ENCODE data around the gene MTOR.
"Not testable (repeated sequence)": the region's sequence is repeated elsewhere in the genome, so short reads cannot be mapped to it uniquely, and the experiment has no call there.

The MTOR gene

DNA sequence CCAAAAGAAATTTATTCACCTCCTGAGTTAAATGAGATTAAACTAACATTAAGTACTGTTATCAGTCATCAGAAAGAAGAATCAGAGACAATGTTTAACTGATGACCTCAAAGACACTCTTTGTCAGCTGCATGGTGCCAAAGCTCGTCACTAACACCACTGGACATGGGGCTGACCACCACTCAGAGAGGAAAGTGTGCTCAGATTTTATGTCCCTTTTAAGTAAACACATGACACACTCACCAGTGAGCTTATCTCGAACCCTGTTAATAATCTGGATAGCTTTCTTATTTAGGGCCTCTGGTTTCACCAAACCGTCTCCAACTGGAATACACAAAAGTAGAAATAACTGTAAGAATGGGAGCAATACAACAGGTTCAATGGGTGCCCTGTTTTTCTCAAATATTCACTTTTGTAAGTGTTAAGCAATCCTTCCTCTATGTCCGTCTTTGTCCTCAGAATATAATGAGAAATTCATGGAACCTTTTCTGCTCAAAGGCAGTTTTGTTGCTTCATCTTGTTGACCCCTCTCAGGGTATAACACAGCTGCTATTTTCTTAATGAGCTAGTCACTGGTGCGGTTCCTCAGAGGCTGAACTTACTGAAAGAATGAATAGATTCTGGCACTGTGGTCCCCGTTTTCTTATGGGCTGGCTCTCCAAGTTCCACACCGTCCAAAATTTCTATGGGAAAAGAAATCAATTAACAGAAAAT, 153.1 kb downstream of the MTOR start:
- no peak for DNase-seq (ENCODE audit: low read depth, low spot score)

DNA sequence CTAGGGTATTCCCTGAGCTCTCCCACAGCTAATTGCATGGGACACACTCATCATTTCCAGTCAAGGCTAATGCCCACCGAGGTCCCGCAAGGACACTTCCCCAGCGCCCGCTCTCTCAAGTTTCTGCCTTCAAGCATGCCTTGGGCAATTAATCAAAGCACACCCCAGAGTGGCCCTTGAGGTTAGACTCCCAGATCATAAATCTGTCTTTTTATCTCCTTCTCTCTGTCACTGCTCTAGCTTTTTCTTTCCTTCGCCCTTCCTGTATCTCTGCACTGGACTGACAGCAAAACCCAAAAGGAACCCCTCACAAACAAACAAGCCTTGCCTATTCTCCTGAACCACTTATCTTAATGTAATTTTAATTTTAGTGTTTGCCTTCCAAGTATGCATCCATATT, 154.8 kb downstream of the MTOR start:
- DNase-seq (ENCODE audit: low read depth, low spot score): no peak

DNA sequence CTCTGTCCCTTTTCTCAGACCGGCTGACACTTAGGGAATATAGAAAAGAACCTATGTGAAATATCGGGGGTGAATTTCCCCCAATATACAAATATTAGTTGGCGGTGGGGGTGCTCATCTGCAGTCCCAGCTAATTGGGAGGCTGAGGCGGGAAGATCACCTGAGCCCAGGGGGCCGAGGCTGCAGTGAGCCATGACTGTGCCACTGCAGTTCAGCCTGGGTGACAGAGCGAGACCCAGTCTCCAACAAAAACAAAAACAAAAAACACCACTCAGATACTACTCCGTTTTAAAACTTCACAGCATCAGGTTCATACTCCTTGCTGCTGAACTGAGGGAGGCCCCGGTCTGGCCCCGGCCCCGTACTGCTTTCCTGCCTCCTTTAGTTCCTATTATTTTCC, 156.8 kb downstream of the MTOR start:
- DNase-seq (ENCODE audit: low read depth, low spot score): no peak

DNA sequence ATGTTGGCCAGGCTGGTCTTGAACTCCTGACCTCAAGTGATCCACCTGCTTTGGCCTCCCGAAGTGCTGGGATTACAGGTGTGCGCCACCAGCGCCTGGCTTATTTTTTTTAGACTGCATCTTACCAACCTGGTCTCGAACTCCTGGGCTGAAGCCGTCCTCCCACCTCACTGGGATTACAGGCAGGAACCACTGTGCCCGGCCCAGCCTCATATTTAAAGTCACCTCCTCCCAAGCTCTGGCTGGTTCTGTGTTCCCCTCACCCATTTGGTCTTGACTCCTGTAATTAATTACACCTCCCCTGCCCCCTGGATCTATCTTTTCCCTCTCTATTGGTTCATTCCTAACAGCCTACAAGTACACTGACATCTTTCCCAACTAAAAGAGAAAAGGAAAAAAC, 161.0 kb downstream of the MTOR start:
- no peak for DNase-seq (ENCODE audit: low read depth, low spot score)

DNA sequence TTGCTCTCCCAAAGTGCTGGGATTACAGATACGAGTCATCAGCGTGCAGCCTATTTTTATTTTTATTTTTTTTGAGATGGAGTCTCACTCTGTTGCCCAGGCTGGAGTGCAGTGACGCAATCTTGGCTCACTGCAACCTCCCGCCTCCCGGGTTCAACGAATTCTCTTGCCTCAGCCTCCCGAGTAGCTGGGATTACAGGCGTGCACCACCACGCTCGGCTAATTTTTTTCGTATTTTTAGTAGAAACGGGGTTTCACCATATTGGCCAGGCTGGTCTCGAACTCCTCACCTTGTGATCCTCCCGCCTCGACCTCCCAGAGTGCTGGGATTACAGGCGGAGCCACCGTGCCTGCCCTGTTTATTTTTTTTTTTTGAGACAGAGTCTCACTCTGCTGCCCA, 161.5 kb downstream of the MTOR start:
- not testable (repeated sequence) for DNase-seq (ENCODE audit: low read depth, low spot score)

DNA sequence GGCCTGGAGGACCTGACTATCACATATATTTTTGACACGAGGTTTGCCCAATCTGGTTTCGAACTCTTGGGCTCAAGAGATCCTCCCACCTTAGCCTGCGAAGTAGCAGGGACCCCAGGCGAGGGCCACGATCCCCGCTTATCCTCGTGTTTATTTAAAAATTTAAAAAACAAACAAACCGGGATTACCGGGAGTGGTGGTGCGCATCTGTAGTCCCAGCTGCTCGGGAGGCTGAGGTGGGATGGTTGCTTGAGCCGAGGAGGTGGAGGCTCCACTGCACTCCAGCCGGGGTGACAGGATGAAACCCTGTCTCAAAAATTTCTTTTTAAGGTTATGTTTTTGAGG, 162.2 kb downstream of the MTOR start:
- no peak for DNase-seq (ENCODE audit: low read depth, low spot score)

GRCh38 chr1:11099310-11100148, 162.8 kb downstream of the MTOR start, which contains the start of gene EXOSC10:
Gene EXOSC10 (minus strand): TSS chr1:11099869. CDS start chr1:11099831, 38 bp downstream.
- peak; percentile 94 for DNase-seq (ENCODE audit: low read depth, low spot score)

DNA sequence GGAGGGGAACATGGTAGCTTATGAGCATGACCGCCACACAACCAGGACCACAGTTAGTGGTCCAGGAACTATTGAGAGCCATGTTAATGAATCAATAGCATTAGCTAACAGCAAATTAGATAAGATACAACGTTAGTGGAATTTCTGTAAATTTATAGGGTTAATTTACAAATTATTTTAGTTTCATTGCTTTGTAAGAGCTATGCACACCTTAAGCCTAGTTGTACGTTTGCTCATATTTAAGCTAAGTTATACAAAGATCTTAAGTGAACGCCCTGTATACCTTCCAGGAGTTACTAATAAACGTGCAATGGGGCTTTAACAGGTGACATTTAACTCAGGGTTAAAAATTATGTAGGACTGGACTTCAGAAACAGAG, 163.4 kb downstream of the MTOR start:
- no peak for DNase-seq (ENCODE audit: low read depth, low spot score)

DNA sequence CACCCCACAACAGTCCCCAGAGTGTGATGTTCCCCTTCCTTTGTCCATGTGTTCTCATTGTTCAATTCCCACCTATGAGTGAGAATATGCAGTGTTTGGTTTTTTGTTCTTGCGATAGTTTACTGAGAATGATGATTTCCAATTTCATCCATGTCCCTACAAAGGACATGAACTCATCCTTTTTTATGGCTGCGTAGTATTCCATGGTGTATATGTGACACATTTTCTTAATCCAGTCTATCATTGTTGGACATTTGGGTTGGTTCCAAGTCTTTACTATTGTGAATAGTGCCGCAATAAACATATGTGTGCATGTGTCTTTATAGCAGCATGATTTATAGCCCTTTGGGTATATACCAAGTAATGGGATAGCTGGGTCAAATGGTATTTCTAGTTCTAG, 178.6 kb downstream of the MTOR start:
- not testable (repeated sequence) for DNase-seq (ENCODE audit: low read depth, low spot score)

GRCh38 chr1:11080931-11081330, 181.4 kb downstream of the MTOR start:
- DNase-seq (ENCODE audit: low read depth, low spot score): no peak

DNA sequence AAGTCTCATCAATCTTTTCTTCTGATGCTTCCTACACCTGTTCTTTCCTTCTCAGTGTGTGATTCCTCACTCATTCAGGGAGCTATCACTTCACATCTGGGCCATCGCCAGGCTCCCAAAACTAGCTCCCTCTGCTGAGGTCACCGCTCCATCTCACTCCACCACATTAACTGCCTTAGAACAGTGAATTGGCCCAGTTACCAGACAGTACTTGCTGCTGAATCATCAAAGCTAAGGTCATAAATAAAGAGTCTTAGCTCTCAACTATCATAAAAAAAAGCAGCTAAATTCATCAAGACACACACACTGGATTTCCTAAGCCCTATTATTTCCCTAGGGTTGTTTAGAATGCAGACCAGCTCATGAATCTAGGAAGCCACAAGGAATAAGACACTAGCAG, 183.7 kb downstream of the MTOR start:
- no peak for DNase-seq (ENCODE audit: low read depth, low spot score)

DNA sequence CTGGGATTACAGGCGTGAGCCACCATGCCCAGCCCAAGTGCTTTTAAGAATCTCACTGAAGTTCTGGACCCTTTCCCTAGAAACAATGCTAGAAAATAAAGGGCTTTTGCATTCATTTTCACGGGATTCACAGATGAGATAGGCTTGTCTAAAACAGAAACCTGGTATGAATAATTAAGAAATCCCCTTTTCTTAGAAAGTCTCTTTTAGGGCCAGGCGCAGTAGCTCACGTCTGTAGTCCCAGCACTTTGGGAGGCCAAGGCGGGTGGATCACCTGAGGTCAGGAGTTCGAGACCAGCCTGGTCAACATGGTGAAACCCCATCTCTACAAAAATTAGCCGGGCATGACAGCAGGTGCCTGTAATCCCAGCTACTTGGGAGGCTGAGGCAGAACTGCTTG, 189.0 kb downstream of the MTOR start:
- not testable (repeated sequence) for DNase-seq (ENCODE audit: low read depth, low spot score)

DNA sequence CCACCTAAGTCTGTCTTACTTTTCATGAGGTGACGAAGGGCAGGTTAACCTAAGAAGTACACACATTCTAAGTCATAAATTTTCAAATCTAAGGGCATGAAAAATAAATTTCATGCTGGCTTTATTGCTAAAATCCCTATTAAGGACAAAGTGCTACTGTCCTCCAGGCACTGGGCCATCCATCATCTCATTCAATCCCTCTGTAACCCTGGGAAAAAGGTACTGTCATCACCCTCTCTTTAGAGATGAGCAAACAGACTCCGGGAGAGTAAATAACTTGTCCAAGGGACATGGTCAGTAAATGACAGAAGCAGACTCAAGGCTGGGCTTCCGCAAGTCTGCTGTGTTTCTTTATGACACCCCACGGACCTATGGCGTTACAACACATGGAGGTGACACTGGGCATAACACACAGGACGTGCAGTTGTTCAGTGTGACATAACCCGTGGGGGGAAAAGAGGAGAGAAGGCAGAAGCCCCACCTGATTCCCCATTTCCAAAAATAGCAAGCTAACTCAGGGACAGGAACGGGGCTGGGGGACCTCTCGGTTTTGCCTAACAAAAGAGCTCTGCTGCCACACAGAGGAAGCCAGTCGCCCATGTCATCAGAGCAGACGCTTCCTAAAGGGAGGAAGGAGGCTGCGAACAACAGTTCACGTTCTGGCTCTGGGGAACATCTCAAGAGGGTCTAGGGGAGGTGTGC, 190.0 kb downstream of the MTOR start:
- no peak for DNase-seq (ENCODE audit: low read depth, low spot score)

- no peak for DNase-seq (ENCODE audit: low read depth, low spot score)
These were observed 190.7 kb downstream of the MTOR start for GRCh38 chr1:11071463-11072215.

- no peak for DNase-seq (ENCODE audit: low read depth, low spot score)
These were observed 191.5 kb downstream of the MTOR start for GRCh38 chr1:11070876-11071275.

- DNase-seq (ENCODE audit: low read depth, low spot score): no peak
These were observed 193.5 kb downstream of the MTOR start for GRCh38 chr1:11068600-11069473.

- DNase-seq (ENCODE audit: low read depth, low spot score): no peak
These were observed 194.4 kb downstream of the MTOR start for GRCh38 chr1:11067716-11068599.

DNA sequence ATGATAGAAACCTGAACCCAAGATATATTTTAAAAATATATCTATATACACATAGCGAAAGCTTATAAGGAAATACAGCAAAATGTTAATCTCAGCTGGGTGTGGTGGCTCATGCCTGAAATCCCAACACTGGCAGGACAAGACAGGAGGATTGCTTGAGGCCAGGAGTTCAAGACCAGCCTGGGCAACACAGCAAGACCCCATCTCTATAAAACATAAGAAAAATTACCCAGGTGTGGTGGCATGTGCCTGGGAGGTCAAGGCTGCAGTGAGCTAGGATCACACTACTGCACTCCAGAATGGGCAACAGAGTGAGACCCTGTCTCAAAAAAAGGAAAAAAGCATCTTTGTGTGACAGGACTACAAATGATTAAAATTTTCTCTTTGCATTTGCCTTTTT, 196.6 kb downstream of the MTOR start:
- DNase-seq (ENCODE audit: low read depth, low spot score): no peak

- no peak for DNase-seq (ENCODE audit: low read depth, low spot score)
These were observed 197.4 kb downstream of the MTOR start for GRCh38 chr1:11064942-11065341.
